Measurements from ENCODE around the gene LRRC59.

DNA sequence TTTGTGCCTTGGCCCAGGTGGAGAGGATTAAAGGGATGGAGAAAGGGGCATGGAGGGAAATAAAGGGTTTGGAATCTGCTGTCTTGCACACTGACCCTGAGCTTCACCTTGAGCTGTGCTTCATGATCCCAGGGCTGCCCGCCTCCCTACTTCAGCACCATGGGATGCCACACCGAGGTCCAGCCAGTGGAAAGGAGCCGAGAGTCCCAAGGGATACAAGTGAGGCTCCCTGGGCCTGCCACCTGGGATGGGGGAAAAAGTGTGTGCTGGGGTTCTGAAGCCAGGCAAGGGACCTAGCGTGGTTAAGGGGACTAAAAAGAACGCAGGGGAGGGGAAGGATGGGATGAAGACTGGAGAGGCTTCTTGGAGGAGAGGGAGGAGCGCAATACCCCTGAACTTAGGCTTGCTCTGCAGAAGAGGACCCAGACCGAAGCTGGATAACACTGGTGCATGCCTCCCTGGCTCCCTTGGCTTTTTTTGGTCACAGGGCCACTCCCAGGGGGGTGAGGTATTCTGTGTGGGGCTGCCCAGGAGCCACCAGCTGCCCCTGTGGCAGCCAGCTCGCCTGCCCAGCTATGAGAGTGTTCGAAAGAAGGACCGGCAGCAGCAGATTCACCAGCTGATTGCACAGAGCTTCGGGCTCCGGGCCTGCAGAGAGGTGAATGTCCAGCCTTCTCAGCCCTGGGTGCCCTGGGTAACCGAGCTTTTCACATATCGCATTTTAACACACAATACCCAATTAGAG, 31.5 kb downstream of the LRRC59 start:
- TF ChIP-seq, protein P1, sequence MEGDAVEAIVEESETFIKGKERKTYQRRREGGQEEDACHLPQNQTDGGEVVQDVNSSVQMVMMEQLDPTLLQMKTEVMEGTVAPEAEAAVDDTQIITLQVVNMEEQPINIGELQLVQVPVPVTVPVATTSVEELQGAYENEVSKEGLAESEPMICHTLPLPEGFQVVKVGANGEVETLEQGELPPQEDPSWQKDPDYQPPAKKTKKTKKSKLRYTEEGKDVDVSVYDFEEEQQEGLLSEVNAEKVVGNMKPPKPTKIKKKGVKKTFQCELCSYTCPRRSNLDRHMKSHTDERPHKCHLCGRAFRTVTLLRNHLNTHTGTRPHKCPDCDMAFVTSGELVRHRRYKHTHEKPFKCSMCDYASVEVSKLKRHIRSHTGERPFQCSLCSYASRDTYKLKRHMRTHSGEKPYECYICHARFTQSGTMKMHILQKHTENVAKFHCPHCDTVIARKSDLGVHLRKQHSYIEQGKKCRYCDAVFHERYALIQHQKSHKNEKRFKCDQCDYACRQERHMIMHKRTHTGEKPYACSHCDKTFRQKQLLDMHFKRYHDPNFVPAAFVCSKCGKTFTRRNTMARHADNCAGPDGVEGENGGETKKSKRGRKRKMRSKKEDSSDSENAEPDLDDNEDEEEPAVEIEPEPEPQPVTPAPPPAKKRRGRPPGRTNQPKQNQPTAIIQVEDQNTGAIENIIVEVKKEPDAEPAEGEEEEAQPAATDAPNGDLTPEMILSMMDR (IDR thresholded peaks at IDR 0.05; ENCODE audit: low read depth, low read length), result no peak
- TF ChIP-seq EZH2phosphoT487 (IDR thresholded peaks at IDR 0.05; ENCODE audit: low read depth), result no peak

All from OCI-LY3 (cell line).